GM19467 (cell line): Measurements from ENCODE around the gene ZNF3.

Source experiments
- ATAC-seq: cut with Tn5 transposase; IDR thresholded peaks from one replicate; pipeline ENCODE4 v1.9.1; 2021; ENCODE audit warnings: mild to moderate bottlenecking, moderate library complexity; ENCODE audit not compliant: unreplicated experiment

The ZNF3 gene

DNA sequence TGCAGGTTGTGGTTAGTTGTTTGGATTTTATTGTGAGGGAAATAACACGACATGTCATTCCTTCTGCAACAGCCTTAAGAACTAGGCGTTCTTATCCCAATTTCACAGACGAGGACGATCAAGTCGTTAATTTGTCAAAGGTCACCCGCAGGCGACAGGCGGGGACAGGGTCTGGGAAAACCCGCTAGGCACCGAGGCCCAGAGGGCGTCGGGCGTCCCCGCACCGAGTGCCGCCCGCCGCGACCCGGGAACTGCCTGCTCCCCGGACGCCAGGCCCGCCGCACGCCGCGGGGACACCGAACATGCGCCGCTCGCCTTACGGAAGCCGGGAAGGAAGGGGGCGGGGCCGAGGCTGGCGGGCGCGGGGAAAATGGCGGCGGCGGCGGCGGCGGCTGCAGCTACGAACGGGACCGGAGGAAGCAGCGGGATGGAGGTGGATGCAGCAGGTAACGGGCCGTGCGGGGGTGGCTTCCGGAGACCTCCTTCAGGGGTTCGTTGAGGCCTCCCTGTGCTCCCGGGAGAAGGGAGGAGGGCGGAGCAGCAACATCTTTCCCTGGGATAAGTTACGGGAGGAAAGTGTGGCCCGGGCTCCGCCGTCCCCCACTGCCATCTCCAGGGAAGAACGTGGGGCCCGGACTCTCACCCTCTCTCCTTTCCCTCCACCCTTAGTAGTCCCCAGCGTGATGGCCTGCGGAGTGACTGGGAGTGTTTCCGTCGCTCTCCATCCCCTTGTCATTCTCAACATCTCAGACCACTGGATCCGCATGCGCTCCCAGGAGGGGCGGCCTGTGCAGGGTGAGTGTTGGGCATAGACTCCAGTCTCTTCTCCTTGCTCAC, 7.3 kb upstream of the ZNF3 start, which contains the start of gene COPS6:
COPS6 (plus strand) TSS at position 349 of the 837 bp plus-strand sequence; CDS start at position 371, 22 bp downstream.
- no peak for ATAC-seq

DNA sequence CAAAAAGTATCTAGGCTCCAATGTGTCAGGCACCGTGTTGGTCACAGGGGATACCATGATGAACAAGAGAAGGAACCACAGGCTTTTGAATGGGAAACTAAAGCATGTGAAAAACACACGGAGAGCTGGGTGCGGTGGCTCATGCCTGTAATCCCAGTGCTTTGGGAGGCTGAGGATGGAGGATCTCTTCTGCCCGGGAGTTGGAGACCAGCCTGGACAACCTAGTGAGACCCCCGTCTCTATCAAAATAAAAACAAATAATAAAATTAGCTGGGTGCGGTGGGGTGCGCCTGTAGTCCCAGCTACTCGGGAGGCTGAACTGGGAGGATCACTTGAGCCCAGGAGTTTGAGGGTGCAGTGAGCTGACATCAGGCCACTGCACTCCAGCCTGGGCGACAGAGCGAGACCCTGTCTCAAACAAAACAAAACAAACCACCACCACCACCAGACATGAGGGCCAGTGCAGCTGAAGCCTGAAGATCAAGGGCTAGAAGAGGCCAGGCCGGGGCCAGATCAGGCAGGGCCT, 6.6 kb upstream of the ZNF3 start:
- ATAC-seq = no peak

DNA sequence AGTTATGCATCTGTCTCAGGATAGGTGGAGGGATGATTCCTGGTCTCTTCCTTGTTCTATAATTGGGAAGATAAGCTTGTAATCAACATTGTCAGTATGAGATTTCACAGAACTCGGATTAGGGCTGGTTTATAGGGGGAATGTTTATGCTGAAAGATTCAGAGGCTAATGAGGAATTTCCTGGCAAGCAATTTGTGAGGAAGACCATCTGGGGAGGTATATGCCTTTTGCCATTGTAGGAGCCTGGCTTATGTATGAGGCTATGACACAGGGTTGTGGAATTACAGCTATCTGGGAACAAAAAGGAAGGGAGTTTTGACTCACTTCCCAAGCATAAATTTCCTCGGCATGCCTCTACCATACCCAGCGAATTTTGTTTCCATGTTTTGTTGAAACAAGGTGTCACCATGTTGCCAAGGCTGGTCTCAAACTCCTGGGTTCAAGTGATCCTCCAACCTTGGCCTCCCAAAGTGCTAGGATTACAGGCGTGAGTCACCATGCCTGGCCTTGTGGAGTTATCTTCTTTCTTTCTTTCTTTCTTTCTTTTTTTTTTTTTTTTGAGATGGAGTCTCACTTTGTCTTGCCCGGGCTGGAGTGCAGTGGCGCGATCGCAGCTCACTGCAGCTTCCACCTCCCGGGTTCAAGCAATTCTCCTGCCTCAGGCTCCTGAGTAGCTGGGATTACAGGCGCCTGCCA, 5.7 kb upstream of the ZNF3 start:
- no peak for ATAC-seq

DNA sequence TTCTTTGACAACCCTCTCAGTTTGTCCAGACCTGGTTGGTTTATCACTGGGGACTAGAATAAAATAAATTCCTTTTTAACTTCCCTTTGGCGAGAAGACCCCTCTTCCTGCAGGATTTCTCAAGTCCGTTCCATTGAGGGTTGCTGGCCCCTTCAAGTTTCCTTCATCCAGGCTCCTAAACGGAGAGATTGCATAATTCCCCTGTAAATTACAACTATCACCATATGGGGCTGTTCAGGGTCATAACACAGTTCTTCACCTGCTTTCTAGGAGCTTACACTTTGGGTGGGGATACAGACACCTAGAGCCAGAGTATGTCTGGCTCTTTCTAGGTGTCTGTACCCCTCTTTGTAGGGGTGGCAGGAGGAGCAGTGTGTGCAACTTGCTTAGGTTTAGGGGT, 4.0 kb upstream of the ZNF3 start:
- ATAC-seq = no peak

DNA sequence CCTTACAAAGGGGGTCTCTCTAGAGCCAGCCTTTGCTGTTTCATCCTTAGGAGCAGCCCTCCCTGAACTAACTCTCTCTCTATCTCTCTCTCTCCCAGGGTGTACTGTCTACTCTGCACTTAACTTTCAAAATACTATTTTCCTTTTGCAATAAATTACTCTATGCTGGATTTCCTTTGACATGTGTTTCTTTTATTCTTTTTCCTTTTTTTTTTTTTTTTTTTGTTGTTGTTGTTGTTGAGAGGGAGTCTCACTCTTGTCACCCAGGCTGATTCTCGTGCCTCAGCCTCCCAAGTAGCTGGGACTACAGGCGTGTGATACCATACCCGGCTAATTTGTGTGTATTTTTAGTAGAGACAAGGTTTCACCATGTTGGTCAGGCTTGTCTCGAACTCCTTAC, 1.5 kb upstream of the ZNF3 start:
- ATAC-seq = no peak

DNA sequence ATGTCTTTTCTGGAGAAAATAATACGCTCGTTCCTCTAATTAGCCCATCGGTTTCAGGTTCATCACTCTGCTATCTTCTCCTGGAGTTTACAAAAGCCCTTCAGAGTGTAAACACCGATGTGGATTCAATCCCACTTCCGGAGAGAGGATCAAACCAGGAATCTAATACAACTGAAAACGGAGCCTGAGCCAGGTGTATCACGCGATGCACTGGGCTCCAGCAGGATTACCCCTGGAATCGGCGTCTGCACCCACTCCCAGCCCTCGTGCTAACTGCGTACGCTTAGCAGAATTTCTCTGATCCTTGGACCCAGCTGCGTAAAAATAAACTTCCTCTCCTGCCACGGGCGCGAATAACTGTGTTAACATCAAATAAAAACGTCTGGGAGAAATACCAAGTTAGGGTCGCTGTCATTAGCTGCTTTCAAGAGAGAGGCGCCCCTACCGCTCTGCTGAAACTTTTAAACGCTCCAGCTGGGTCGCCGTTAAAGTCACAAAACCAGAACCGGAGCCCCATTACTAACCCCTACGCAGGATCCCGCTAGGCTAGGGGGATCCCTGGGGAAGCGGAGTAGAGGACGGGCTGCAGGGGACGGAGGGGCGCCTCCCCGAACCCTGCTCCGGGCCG, 502 bp downstream of the ZNF3 start:
- peak; percentile 16 for ATAC-seq

DNA sequence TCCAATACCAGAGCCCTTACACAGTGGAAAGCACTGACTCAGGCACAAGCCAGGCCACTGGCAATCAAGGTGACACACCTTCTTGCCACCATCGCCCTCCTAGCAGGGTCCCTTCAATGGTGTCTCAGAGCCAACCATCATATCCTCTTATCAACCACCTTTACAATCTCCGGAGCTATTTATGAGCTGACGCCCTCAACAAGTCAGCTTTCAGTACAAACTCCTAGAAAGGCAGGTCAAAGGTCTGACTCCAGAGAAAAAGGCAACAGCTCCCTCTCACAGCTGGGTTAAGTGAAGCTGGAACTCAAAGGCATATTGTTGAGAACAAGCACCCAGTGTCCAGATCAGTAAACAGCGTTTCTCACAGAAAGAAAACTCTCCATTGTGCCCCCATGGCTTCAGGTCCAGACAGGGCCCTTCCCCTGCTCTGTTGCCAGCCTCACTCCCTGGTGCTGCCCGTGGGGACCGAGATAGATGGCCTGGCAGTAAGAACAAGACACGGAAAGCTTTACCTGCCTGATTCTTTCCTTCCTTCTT, 2.4 kb downstream of the ZNF3 start:
- ATAC-seq = no peak

DNA sequence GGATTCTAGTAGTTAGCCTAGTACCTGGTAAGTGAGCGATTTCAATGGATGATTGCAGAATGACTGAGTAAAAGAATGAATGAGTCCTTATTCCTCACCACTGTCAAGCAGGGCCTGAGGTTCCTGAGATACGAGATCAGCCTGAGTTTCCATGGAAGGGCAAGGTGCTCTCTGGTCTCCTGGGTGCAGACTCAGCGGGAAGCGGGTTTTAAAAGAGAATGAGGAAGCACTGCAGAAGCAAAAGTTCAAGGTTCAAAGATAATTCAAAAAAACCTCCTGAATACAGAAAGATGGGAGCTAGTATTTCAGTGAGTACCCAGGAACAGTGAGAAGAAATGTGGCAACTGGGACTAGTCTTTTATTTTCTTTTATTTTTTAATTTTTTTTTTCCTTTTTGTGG, 4.3 kb downstream of the ZNF3 start:
- ATAC-seq = no peak

- no peak for ATAC-seq
Observed at GRCh38 chr7:100075418-100075817, 6.1 kb downstream of the ZNF3 start.

GRCh38 chr7:100074841-100075240, 6.7 kb downstream of the ZNF3 start:
- ATAC-seq = no peak

- no peak for ATAC-seq
Observed at GRCh38 chr7:100072462-100072861, 9.1 kb downstream of the ZNF3 start.

- ATAC-seq = no peak
Observed at GRCh38 chr7:100071018-100071723, 10.4 kb downstream of the ZNF3 start.

DNA sequence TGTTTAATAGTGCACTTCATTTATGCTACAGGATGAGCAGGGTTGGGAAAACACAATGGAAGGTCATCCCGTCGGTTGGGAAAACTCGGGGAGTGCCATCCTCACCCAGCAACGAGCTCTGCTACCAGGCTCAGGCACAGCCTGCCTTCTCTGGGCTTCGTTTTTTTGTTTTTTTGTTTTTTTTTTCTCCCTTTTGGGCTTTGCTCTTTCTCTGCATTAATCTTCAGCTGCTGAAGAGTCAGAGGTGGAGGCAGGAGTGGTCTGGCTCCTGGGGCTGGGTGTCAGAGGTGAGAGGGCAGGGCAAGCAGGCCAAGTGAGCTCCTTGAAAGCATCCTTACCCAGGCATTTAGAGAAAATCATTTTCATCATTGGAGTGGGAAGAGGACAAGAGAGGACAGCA, 11.5 kb downstream of the ZNF3 start:
- ATAC-seq = no peak

DNA sequence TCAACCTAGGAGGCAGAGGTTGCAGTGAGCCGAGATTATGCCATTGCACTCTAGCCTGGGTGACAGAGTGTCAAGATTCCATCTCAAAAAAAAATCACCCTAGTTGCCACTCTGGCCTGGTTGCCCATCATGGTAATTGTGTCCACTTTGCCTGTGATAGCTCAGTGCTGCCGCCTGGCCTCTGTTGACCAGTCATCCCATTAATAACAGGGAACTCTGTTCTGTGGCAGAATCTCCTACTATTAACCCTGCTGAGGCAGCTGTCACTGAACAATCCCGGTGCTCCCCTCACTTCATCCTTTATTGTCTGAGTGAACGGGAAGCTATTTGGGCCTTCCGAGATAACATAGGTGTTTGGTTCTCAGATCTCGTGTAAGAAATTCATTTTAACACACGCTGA, 14.6 kb downstream of the ZNF3 start:
- no peak for ATAC-seq

- no peak for ATAC-seq
Observed at GRCh38 chr7:100065452-100066186, 15.9 kb downstream of the ZNF3 start.

- no peak for ATAC-seq
Observed at GRCh38 chr7:100064162-100064561, 17.4 kb downstream of the ZNF3 start.

DNA sequence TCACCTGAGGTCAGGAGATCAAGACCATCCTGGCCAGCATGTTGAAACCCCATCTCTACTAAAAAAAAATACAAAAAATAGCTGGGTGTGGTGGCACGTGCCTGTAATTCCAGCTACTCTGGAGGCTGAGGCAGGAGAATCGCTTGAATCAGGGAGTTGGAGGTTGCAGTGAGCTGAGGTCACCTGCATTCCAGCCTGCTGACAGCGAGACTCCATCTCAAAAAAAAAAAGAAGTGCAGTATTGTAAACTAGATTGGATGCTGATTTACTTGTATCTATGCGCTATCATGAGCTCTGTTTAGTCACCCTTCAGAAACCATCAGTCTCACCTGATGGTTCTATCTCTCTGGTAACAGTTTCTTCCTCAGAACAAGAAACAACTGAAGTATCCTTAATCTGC, 18.1 kb downstream of the ZNF3 start:
- ATAC-seq = no peak

DNA sequence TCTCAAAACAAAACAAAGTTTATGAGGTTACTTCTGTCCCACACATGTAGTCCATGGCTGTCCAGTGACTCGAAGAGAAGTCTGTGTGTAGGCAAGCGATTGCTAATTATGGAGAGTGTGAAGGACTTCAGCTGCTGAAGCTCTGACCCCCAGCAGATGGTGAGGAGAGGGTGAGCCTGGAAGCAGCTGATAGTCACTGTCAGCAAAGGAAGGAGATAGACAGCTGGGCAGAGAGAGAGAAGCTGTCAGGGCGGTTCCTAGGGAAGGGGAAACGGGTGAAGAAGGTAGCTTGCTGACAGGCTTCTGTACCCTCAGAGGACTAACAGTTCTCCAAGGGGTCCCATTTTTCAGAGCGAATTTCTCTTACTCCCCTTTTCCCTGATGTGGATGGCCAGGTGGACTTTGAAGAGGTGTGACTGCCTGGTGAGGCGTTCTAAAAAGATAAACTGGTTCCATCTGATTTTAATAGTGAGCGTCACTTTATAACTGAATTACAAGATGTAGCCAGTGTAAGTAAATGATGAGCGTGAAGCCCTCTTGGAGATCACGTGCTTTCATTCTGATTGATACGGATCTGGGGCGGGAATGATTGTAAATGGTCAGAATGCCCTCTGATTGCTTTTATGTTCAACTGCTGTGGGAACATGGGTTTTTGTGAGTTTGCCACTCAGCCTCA, 19.9 kb downstream of the ZNF3 start:
- ATAC-seq = no peak

GRCh38 chr7:100059251-100059739, 22.2 kb downstream of the ZNF3 start:
- no peak for ATAC-seq
